GM19324 (cell line): Measurements from ENCODE around the gene PNPLA1.

Experiments used
- ATAC-seq: cut with Tn5 transposase; IDR thresholded peaks from one replicate; pipeline ENCODE4 v1.9.1; 2021; ENCODE audit warnings: mild to moderate bottlenecking, moderate library complexity; ENCODE audit not compliant: unreplicated experiment, low FRiP score

Gene PNPLA1

GRCh38 chr6:36312854-36313648 is 43.2 kb downstream of the PNPLA1 start:
- no peak for ATAC-seq

GRCh38 chr6:36313649-36313936 is 43.7 kb downstream of the PNPLA1 start:
- no peak for ATAC-seq

- ATAC-seq: no peak
Measured at GRCh38 chr6:36314221-36315014, 44.6 kb downstream of the PNPLA1 start.

- ATAC-seq: no peak
Measured at GRCh38 chr6:36315921-36316320, 46.1 kb downstream of the PNPLA1 start.

GRCh38 chr6:36317623-36318022 is 47.8 kb downstream of the PNPLA1 start:
- ATAC-seq: no peak

GRCh38 chr6:36318690-36319435 is 49.0 kb downstream of the PNPLA1 start:
- ATAC-seq: no peak

GRCh38 chr6:36319436-36319762 is 49.5 kb downstream of the PNPLA1 start:
- no peak for ATAC-seq

GRCh38 chr6:36319821-36320220 is 50.0 kb downstream of the PNPLA1 start:
- no peak for ATAC-seq

GRCh38 chr6:36320475-36320874 is 50.6 kb downstream of the PNPLA1 start:
- ATAC-seq: no peak

- ATAC-seq: no peak
Measured at GRCh38 chr6:36322591-36322990, 52.7 kb downstream of the PNPLA1 start.

- ATAC-seq: no peak
Measured at GRCh38 chr6:36323062-36323461, 53.2 kb downstream of the PNPLA1 start.

GRCh38 chr6:36324191-36324590 is 54.3 kb downstream of the PNPLA1 start:
- no peak for ATAC-seq

- ATAC-seq: no peak
Measured at GRCh38 chr6:36324715-36325114, 54.9 kb downstream of the PNPLA1 start.

GRCh38 chr6:36326356-36326995 is 56.6 kb downstream of the PNPLA1 start:
- no peak for ATAC-seq

- no peak for ATAC-seq
Measured at GRCh38 chr6:36327226-36327918, 57.5 kb downstream of the PNPLA1 start.

GRCh38 chr6:36327919-36328236 is 58.0 kb downstream of the PNPLA1 start:
- ATAC-seq: no peak

- ATAC-seq: no peak
Measured at GRCh38 chr6:36328600-36328999, 58.7 kb downstream of the PNPLA1 start.

GRCh38 chr6:36329798-36330291 is 60.0 kb downstream of the PNPLA1 start:
- ATAC-seq: no peak

GRCh38 chr6:36330366-36330765 is 60.5 kb downstream of the PNPLA1 start:
- no peak for ATAC-seq

GRCh38 chr6:36331381-36331780 is 61.5 kb downstream of the PNPLA1 start:
- no peak for ATAC-seq
